Calu3 (cell line): Measurements from ENCODE around the gene PDCD2L. TPM values are rescaled to one million over a fixed set of nuclear protein-coding genes. Genes with fewer than 3 reads are reported as not detected.

Source experiments
- BruUV-seq: library from RNA; stranded (reverse); fragments of 400-500 nt; replicated peaks from 2 replicates; lab custom pipeline; 2021; lab: Mats Ljungman, UMichigan
- CTCF ChIA-PET: fragments of 300-600 bp; sonication (Branson Sonifier 250); formaldehyde crosslinking; loops from one replicate; lab custom pipeline; 2022; ENCODE audit warnings: antibody characterized with exemption; lab: Charles Lee
- DNase-seq: peaks from one replicate; pipeline ENCODE4 v3.0.0; 2022
- H3K27ac Mint-ChIP-seq: one replicate; pipeline ENCODE4 v1.8.0; 2022; ENCODE audit warnings: mixed read lengths; ENCODE audit not compliant: unreplicated experiment
- H3K27me3 Mint-ChIP-seq: one replicate; pipeline ENCODE4 v1.8.0; 2022; ENCODE audit warnings: mixed read lengths; ENCODE audit not compliant: unreplicated experiment
- H3K36me3 Mint-ChIP-seq: one replicate; pipeline ENCODE4 v1.8.0; 2022; ENCODE audit warnings: mild to moderate bottlenecking, moderate library complexity, mixed read lengths; ENCODE audit not compliant: insufficient read depth, unreplicated experiment
- H3K4me1 Mint-ChIP-seq: one replicate; pipeline ENCODE4 v1.8.0; 2022; ENCODE audit warnings: mild to moderate bottlenecking, low read depth, mixed read lengths; ENCODE audit not compliant: unreplicated experiment
- H3K4me3 Mint-ChIP-seq: one replicate; pipeline ENCODE4 v1.8.0; 2022; ENCODE audit warnings: mild to moderate bottlenecking, low read depth, moderate library complexity, mixed read lengths; ENCODE audit not compliant: unreplicated experiment
- H3K9me3 Mint-ChIP-seq: one replicate; pipeline ENCODE4 v1.8.0; 2022; ENCODE audit warnings: low read depth, mixed read lengths; ENCODE audit not compliant: unreplicated experiment
- intact Hi-C: fragments of 100-400 bp; cut with micrococcal nuclease; formaldehyde crosslinking; loops from one replicate; pipeline ENCODE4 v1.10.0; 2022; ENCODE audit not compliant: unreplicated experiment
- total RNA-seq: library from RNA; stranded (reverse); gene quantifications from 2 replicates; pipeline ENCODE4 v1.2.3, GENCODE V29; 2022
- TF ChIP-seq, protein P1 (sequence below): fragments of 200-600 bp; IDR thresholded peaks from one replicate; pipeline ENCODE4 v1.8.0; 2022; ENCODE audit warnings: antibody characterized with exemption; ENCODE audit not compliant: unreplicated experiment

The PDCD2L gene
- total RNA-seq, 1 experiment from 2014 or later, result 29.3 TPM

- no peaks in the 10 kb centered on the region for H3K27me3 Mint-ChIP-seq
- H3K4me1 Mint-ChIP-seq, result peaks cover 11% of the 10 kb centered on the region
- peak overlapping the region; percentile 92 for H3K4me3 Mint-ChIP-seq
- TF ChIP-seq, protein P1, sequence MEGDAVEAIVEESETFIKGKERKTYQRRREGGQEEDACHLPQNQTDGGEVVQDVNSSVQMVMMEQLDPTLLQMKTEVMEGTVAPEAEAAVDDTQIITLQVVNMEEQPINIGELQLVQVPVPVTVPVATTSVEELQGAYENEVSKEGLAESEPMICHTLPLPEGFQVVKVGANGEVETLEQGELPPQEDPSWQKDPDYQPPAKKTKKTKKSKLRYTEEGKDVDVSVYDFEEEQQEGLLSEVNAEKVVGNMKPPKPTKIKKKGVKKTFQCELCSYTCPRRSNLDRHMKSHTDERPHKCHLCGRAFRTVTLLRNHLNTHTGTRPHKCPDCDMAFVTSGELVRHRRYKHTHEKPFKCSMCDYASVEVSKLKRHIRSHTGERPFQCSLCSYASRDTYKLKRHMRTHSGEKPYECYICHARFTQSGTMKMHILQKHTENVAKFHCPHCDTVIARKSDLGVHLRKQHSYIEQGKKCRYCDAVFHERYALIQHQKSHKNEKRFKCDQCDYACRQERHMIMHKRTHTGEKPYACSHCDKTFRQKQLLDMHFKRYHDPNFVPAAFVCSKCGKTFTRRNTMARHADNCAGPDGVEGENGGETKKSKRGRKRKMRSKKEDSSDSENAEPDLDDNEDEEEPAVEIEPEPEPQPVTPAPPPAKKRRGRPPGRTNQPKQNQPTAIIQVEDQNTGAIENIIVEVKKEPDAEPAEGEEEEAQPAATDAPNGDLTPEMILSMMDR, result no peak
- H3K27ac Mint-ChIP-seq, result peak overlapping the region; percentile 29
- CTCF ChIA-PET, result interaction anchor here (0.6 kb wide), 1 partner anchor 19 kb away, joined by 3 read pairs; no protein-coding TSS in a partner anchor
- intact Hi-C loops, result loop anchor here (2.0 to 10.0 kb wide), 2 partner anchors 67 to 197 kb away; partner anchors contain the start of gene GPI
- peaks cover 82% of the 10 kb centered on the region for H3K36me3 Mint-ChIP-seq
- no peak for DNase-seq
- no peaks in the 10 kb centered on the region for H3K9me3 Mint-ChIP-seq
- no TSS peak for BruUV-seq
These were observed 27.6 kb downstream of the PDCD2L start for GRCh38 chr19:34431681-34432402.

DNA sequence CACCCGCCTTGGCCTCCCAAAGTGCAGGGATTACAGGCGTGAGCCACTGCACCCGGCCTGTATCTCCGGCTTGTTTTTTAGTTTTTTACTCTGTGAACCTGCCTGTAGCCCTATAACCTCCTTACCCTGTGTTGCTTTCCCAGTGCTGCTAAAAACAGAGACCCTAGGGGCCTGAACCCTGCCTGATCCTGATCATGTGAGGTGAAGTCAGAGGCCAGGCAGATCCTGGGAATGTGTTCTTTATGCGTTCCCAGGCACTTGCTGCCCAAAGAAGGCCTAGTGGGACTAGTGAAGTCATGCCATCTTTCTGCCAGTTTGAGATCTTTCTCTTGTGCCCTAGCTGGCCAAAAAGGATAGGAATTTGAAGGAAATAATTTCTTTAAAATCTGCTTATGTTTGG, 28.6 kb downstream of the PDCD2L start:
- no peak overlapping the region for H3K27ac Mint-ChIP-seq
- H3K36me3 Mint-ChIP-seq, result peaks cover 80% of the 10 kb centered on the region
- DNase-seq, result no peak
- TF ChIP-seq, protein P1, result no peak
- H3K4me1 Mint-ChIP-seq, result peaks cover 11% of the 10 kb centered on the region
- no peaks in the 10 kb centered on the region for H3K9me3 Mint-ChIP-seq
- no peaks in the 10 kb centered on the region for H3K27me3 Mint-ChIP-seq
- CTCF ChIA-PET, result no interaction called here
- intact Hi-C loops, result loop anchor here (10.0 kb wide), 1 partner anchor 198 kb away; no protein-coding TSS in a partner anchor
- BruUV-seq, result no TSS peak
- no peak overlapping the region for H3K4me3 Mint-ChIP-seq

- CTCF ChIA-PET, result no interaction called here
- no peaks in the 10 kb centered on the region for H3K9me3 Mint-ChIP-seq
- H3K4me3 Mint-ChIP-seq, result no peak overlapping the region
- TF ChIP-seq, protein P1, result no peak
- no peak overlapping the region for H3K27ac Mint-ChIP-seq
- DNase-seq, result no peak
- BruUV-seq, result no TSS peak
- no peaks in the 10 kb centered on the region for H3K27me3 Mint-ChIP-seq
- intact Hi-C loops, result loop anchor here (10.0 kb wide), 1 partner anchor 202 kb away; no protein-coding TSS in a partner anchor
- no peaks in the 10 kb centered on the region for H3K4me1 Mint-ChIP-seq
- peaks cover 74% of the 10 kb centered on the region for H3K36me3 Mint-ChIP-seq
These were observed 32.5 kb downstream of the PDCD2L start for GRCh38 chr19:34436716-34437115.

DNA sequence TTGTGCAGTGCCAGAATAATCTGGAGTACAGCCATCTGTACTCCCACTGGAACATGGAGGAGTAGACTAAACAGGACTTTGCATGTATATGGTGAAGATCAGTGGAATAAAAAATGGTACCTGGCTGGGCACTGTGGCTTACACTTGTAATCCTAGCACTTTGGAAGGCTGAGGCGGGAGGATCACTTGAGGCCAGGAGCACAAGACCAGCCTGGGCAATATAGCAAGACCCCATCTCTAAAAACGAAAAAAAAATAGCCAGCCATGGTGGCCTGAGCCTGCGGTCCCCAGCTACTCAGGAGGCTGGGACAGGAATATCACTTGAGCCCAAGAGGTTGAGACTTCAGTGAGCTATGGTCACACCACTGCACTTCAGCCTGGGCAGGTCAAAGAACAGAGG, 44.0 kb downstream of the PDCD2L start:
- Mint-ChIP-seq H3K9me3 (no peaks in the 10 kb centered on the region), H3K4me1 (no peaks in the 10 kb centered on the region), H3K4me3 (no peak overlapping the region), H3K27me3 (no peaks in the 10 kb centered on the region), H3K36me3 (peaks cover 84% of the 10 kb centered on the region), H3K27ac (no peak overlapping the region)
- BruUV-seq, result no TSS peak
- DNase-seq, result no peak
- CTCF ChIA-PET, result interaction anchor here (1.1 kb wide), 1 partner anchor 11 kb away, joined by 3 read pairs; no protein-coding TSS in a partner anchor
- intact Hi-C loops, result no loop called here
- TF ChIP-seq, protein P1, result no peak
